Measurements from ENCODE around the gene PDE1A.

The PDE1A gene

DNA sequence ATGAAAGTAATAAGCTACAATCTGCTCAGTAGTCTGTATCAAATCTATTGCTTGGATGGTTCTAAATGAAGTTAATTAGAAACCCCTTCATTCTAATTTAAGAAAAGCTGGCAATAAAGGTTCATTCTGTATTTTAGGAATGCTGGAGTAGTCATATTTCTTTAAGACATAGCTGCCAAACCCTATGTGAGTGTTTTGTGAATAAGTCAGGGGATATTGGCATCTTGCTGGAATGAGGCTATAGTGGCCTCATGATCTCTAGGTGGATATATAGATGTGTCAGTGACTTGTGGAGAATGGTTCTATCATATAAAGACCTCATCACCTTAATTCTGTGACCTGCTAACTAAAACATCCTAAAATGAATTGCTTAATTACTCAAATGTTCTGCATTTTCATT is 196.3 kb downstream of the PDE1A start:
- Histone ChIP-seq H3K4me3 (no peak overlapping the region), H3K36me3 (no peaks in the 10 kb centered on the region), H3K9me3 (no peaks in the 10 kb centered on the region), H3K4me1 (peaks cover 0 to 5% (median 0%) of the 10 kb centered on the region in 4 donors), H3K27me3 (no peaks in the 10 kb centered on the region), H3K27ac (no peak overlapping the region)
- no peak for DNase-seq
- TF ChIP-seq, protein P1, sequence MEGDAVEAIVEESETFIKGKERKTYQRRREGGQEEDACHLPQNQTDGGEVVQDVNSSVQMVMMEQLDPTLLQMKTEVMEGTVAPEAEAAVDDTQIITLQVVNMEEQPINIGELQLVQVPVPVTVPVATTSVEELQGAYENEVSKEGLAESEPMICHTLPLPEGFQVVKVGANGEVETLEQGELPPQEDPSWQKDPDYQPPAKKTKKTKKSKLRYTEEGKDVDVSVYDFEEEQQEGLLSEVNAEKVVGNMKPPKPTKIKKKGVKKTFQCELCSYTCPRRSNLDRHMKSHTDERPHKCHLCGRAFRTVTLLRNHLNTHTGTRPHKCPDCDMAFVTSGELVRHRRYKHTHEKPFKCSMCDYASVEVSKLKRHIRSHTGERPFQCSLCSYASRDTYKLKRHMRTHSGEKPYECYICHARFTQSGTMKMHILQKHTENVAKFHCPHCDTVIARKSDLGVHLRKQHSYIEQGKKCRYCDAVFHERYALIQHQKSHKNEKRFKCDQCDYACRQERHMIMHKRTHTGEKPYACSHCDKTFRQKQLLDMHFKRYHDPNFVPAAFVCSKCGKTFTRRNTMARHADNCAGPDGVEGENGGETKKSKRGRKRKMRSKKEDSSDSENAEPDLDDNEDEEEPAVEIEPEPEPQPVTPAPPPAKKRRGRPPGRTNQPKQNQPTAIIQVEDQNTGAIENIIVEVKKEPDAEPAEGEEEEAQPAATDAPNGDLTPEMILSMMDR (IDR thresholded peaks at IDR 0.05), result no peak
- intact Hi-C loops (cut with DNase I; ENCODE audit: low total_unique reads), result no loop called here

DNA sequence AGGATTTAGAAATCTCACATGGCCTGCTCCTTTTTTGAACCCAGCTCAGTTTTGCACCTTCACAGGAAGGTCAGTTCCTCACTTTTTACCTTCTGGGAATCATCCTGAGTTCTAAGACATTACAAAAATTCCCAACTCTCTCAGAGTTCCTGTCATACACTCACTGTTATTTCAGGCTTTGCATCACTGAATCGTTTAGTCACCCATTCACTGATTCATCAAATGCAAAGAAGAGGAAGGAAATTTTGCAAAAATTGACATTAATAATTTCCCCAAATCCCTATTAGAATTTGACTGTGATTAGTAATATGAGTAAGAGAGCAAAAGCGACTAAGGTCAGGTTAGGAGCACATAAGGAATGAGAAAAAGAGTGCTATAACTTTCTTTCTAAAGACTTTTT is 197.5 kb downstream of the PDE1A start:
- Histone ChIP-seq H3K27me3 (no peaks in the 10 kb centered on the region), H3K4me1 (peaks cover 0 to 5% (median 0%) of the 10 kb centered on the region in 4 donors), H3K36me3 (no peaks in the 10 kb centered on the region), H3K4me3 (no peak overlapping the region), H3K9me3 (no peaks in the 10 kb centered on the region), H3K27ac (no peak overlapping the region)
- no peak for DNase-seq
- intact Hi-C loops (cut with DNase I; ENCODE audit: low total_unique reads), result no loop called here
- TF ChIP-seq, protein P1 (IDR thresholded peaks at IDR 0.05), result no peak

DNA sequence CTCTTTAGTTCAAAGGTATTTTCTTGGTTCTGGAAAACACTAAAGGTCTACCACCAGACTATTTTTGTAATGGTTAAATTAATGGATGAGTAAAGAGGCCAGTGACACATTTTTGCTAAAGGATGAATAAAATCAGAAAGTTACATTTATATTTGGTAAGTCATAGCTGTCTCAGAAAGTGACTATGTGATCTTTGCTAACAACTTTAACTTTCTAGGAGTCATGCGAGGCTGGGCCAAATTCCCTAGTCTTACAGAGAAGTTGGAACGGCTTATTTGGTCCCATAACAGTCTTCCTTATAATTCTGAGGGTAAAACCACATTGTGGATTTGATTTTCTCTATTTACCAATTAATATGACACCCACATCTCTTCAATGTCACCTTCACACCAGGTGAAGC is 198.1 kb downstream of the PDE1A start:
- DNase-seq, result no peak
- no peaks in the 10 kb centered on the region for H3K9me3 ChIP-seq
- H3K4me1 ChIP-seq, result peaks cover 0 to 5% (median 0%) of the 10 kb centered on the region in 4 donors
- H3K27me3 ChIP-seq, result no peaks in the 10 kb centered on the region
- H3K27ac ChIP-seq, result no peak overlapping the region
- TF ChIP-seq, protein P1 (IDR thresholded peaks at IDR 0.05), result no peak
- no peaks in the 10 kb centered on the region for H3K36me3 ChIP-seq
- intact Hi-C loops (cut with DNase I; ENCODE audit: low total_unique reads), result no loop called here
- H3K4me3 ChIP-seq, result no peak overlapping the region

DNA sequence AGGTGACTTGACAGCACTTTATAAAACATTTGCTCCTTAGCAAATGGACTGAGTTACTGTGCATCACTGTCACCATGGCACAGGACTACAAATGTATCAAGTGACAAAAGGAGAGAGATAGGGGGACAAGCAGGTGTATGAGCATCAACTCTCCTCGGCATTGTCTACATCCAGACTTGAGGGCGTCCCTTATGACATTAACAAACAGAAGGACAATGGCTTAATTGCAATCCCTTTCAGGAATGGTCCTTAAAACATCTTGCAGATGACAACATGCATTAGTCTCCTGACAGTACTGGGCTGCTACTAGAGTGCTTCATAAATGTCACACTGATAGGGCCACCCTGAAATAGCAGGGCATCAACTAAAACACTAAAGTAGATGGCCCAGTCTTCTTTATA is 198.8 kb downstream of the PDE1A start:
- intact Hi-C loops (cut with DNase I; ENCODE audit: low total_unique reads), result no loop called here
- Histone ChIP-seq H3K36me3 (peaks cover 0 to 4% (median 4%) of the 10 kb centered on the region in 3 donors), H3K4me1 (peaks cover 0 to 5% (median 0%) of the 10 kb centered on the region in 4 donors), H3K27ac (no peak overlapping the region), H3K4me3 (no peak overlapping the region), H3K27me3 (no peaks in the 10 kb centered on the region), H3K9me3 (no peaks in the 10 kb centered on the region)
- TF ChIP-seq, protein P1 (IDR thresholded peaks at IDR 0.05), result no peak
- DNase-seq, result no peak

DNA sequence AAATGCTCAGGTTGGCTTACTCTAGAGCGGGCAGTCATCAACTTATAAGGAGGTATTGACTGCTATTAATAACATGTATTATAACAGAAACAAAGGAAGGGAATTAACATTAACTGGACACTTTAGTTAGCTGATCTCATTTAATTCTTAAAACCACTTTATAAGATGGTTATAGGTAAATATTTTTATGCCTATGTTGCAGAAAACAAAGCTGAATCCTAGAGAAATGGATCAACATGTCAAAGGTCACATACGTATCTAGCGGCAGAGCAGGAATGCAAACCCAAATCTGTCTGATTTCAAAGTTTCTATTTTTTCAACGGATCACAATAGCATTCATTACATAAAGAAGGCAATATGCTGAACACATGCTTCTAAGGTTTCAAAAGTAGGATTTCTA is 200.0 kb downstream of the PDE1A start:
- peaks cover 0 to 5% (median 0%) of the 10 kb centered on the region in 4 donors for H3K4me1 ChIP-seq
- no peak overlapping the region for H3K27ac ChIP-seq
- intact Hi-C loops (cut with DNase I; ENCODE audit: low total_unique reads), result no loop called here
- H3K9me3 ChIP-seq, result no peaks in the 10 kb centered on the region
- peaks cover 3 to 17% (median 16%) of the 10 kb centered on the region in 3 donors for H3K36me3 ChIP-seq
- DNase-seq, result no peak
- no peaks in the 10 kb centered on the region for H3K27me3 ChIP-seq
- H3K4me3 ChIP-seq, result no peak overlapping the region
- TF ChIP-seq, protein P1 (IDR thresholded peaks at IDR 0.05), result no peak

DNA sequence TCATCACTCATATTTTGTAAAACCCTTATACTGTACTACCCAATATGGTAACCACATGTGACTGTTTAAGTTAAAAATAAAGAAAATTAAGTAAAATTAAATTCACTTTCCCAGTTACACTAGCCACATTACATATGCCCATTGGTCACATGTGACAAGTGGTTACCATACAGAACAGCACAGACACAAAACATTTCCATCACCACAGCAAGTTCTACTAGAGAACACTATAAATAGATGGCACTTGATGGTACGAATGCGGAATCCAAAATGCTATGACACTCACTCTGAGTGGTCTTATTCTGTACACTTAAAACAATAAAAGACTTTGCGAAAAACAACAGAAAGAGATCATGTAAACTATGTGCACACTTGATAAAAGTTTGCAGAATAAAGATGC is 202.2 kb downstream of the PDE1A start:
- H3K4me3 ChIP-seq, result no peak overlapping the region
- peaks cover 0 to 5% (median 0%) of the 10 kb centered on the region in 4 donors for H3K4me1 ChIP-seq
- TF ChIP-seq, protein P1 (IDR thresholded peaks at IDR 0.05), result no peak
- no peak for DNase-seq
- H3K27me3 ChIP-seq, result no peaks in the 10 kb centered on the region
- H3K27ac ChIP-seq, result no peak overlapping the region
- intact Hi-C loops (cut with DNase I; ENCODE audit: low total_unique reads), result no loop called here
- H3K36me3 ChIP-seq, result peaks cover 3 to 23% (median 18%) of the 10 kb centered on the region in 3 donors
- H3K9me3 ChIP-seq, result no peaks in the 10 kb centered on the region
